Stimulated activated CD8-positive, alpha-beta memory T cell treated with anti-CD3 and anti-CD28 coated beads, Interleukin-15, amount 100 ng/mL, for 24 hours (primary cell): ENCODE measurements around the gene KCNE2.

Experiments used
- DNase-seq: peaks from one replicate; pipeline ENCODE4 v3.0.0-alpha.2; 2020; ENCODE audit warnings: low read depth

The KCNE2 gene

DNA sequence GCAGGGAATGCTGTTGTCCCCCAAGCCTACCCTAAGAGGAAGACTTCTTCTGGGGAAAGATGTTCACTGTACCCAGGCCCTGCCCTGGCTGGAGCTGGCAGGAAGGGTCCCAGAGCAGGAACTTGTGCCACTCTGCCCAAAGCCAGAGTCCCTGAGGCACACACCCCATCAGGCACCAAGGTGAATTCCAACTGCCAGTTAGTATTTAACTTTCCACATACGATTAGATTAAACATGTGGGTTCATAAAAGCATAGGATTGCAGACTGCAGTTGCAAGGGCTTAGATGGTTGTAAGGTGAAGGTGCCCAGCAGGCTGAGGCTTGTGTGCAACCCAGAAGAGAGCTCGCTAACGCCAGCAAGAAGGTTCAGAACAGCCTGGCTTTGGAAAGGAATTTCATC, at the start of gene KCNE2:
TSS of gene KCNE2 (plus strand) at position 274 of the 400 bp plus-strand sequence. CDS start 6,473 bp downstream, outside the sequence.
- no peak for DNase-seq

DNA sequence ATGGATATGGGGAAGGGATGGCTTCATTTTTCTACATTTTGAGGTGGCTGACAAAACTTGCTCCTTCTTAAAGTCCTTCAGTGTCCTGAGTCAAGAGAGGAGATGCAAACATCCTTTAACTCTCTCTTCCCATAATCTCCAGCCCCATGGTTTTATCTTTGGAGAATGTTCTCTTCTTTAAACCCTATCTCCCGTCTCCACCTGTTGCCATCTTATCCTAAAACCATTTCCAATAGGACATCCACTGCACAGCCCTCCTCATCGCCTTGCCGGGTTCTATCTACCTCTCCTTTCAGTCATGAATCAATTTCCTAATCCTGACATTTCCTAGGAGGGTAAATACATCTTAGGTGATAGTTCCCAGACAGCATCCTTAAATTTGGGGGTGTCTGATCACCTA, 44.2 kb upstream of the KCNE2 start:
- DNase-seq: no peak

- DNase-seq: no peak
Measured at GRCh38 chr21:34320011-34320410, 43.8 kb upstream of the KCNE2 start.

GRCh38 chr21:34330055-34330454, 33.8 kb upstream of the KCNE2 start:
- DNase-seq: no peak

- DNase-seq: no peak
Measured at GRCh38 chr21:34331726-34332125, 32.1 kb upstream of the KCNE2 start.

GRCh38 chr21:34332347-34332746, 31.5 kb upstream of the KCNE2 start:
- DNase-seq: no peak

GRCh38 chr21:34333121-34333739, 30.6 kb upstream of the KCNE2 start:
- DNase-seq: no peak

- no peak for DNase-seq
Measured at GRCh38 chr21:34335316-34335715, 28.5 kb upstream of the KCNE2 start.

DNA sequence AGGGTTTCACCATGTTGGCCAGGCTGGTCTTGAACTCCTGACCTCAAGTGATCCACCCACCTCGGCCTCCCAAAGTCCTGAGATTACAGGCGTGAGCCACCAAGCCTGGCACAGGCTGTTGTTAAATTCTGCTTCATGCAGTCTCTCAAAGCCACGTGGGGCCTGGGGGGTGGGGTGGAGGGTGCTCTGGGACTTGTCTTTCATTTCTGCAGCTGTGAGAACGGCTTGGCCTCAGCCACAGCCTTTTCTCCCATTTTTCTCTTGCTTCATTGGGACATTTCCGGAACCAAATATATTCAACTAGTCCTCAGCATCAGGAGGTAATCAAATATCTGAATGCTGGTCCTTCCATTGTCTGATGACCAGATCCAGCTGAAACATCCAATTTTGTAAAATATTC, 27.6 kb upstream of the KCNE2 start:
- no peak for DNase-seq

GRCh38 chr21:34336756-34337391, 26.9 kb upstream of the KCNE2 start:
- DNase-seq: no peak

DNA sequence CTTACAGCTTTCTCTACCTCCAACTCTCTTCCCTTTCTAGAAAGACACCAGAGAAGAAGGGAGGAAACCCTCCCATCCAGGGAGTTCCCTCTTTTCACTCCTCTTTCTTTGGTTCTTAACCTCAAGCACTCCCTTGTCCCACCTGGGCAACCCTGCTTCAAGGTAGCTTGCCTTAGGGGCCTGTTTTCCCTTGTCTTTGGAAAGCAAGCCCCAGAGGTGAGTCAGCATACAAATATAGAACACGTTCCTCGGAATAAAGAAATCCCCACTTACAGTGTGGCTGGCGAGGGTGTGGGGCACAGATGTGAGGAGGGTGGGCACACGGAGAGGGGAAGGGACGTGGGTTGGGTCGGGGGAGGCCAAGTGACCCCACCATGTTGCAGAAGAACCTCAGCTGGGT, 26.1 kb upstream of the KCNE2 start:
- no peak for DNase-seq

- DNase-seq: no peak
Measured at GRCh38 chr21:34338226-34338625, 25.6 kb upstream of the KCNE2 start.

- DNase-seq: no peak
Measured at GRCh38 chr21:34340061-34340460, 23.7 kb upstream of the KCNE2 start.

GRCh38 chr21:34342476-34342875, 21.3 kb upstream of the KCNE2 start:
- DNase-seq: no peak

DNA sequence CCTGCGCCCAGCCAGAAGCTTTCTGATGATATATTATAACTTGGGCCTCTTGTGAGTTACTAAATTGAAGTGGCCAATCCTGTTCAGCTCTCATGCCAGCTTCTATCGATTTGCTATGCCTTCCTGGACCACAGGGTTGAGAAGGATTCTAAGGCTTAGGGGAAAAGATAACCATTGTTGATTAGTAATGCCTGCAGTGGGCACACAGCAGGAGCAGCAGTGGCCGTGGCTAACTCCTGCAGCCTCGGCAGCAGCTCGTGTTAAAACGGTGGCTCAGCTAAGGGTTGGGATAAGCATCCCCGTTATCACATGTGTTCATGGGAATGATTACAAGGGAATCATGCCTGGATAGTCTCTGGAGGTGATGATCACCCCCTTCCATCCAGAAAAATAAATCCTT, 20.5 kb upstream of the KCNE2 start:
- no peak for DNase-seq

DNA sequence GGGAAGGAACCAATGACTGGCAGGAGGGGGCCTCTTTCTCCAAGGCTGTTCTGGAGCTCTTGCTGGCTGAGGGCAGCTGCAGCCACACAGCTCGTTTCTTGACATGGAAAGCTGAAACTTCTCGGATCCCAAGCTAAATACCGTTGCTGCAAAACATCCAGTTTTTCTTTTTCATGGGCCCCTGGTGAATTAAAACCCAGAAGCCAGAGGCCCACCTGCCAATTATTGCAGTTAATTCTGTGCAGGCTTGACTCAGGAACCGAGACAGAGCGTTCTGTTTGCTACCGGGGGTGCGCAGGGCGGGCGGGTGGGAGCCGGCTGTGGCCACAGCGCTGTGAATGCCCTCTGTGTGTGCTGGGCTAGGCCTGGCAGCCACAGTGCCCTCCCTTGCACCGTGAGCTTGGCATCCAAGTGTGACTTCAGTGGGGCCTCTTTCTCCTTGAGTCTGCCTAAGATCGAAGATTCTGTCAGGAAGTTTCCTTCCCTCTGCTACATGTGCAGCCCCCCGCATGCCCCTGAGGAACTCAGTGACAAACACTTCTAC, 19.9 kb upstream of the KCNE2 start:
- no peak for DNase-seq

DNA sequence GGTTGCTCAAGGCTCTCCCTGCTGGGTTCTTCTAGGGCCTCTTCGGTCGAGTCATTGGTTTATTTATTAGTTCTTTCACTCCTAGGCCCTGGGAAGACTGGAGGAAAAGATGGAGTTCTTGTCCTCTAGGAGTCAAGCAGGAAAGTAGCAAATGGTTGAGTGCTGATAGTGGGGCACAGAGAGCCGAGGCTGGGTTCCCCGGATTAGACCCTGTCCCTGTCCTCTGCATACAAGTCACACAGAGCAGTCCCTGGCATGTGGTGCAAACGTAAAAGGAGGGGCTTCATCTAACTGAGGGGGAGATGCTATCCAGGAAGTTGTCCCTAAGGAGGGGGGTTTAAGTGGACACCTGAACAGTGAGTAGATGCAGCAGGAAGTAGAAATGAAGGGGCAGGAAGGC, 19.2 kb upstream of the KCNE2 start:
- no peak for DNase-seq

DNA sequence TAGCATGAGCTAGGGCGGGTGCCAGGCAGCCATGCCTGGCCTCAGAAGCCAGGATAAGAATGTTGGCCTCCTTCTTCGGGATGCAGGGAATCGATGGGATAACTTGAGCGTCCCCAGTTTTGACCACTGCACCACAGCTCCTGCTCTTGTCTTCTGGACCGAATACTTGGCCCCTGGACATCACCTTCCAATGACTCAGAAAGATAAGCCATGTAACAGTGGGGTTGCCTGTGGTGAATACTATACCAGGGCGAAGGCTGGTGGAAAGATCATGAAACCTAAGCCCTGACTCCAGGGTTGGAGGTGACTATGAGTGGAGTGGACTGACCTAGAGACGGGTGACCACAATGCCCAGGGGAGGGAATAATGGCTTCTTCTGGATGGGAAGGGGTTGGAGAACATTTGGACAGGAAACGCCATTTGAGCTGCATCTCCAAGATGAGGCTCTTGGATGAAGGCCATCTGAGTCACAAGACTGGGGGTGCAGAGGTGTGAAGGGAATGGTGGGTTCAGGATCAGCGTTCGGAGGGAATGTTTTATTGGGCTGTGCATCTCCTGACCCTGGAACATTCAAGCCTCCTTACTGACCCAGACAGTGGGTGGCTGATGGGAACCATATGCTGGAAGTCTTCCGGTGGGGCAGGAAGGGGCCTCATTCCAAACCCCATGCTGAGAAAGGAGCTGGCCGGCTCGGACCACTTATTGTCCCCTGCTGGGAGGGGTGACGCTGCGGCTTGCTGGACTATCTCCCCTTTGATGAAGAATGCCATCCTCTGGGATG, 18.5 kb upstream of the KCNE2 start:
- DNase-seq: no peak

DNA sequence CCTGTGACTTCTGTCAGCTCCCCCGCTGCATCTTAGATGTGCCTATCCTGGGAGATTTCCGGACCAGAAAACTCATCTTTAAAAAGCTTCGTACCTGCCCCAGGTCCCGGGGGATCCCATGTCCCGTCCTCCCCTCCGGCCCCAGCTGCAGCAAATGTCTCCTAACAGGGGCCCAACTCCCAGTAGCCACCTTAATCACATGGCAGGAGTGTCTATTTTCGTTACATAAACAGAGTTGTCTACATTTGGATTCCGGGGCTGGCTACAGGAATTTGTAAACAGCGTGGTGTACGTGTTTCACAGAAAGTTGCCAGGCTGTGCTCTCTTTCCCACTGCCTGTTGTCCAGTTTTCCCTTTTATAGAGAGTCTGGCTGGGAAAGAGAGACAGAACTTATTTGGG, 17.9 kb upstream of the KCNE2 start:
- no peak for DNase-seq

- no peak for DNase-seq
Measured at GRCh38 chr21:34348890-34349519, 14.8 kb upstream of the KCNE2 start.

DNA sequence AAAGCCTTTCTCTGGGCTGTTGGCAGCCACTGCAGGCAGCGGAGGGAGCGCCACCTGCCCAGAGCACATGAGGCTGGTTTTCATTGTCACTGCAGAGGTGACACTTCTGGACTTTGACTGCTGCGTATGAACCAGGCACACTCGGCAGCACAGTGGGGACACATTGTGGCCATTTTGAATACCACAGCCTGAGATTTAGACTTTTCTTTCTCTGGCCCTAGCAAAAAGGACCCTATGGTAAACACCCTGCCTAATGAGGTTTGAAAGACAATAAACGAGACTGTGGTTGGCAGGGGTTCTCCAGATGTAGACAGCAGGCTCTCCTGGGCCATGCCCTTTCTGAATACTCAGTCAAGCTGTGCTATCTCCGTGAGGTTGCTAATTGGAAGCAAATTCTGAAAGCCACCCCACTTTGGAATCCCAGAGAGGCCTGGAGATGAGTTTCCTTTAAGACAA, 12.0 kb upstream of the KCNE2 start:
- DNase-seq: no peak

DNA sequence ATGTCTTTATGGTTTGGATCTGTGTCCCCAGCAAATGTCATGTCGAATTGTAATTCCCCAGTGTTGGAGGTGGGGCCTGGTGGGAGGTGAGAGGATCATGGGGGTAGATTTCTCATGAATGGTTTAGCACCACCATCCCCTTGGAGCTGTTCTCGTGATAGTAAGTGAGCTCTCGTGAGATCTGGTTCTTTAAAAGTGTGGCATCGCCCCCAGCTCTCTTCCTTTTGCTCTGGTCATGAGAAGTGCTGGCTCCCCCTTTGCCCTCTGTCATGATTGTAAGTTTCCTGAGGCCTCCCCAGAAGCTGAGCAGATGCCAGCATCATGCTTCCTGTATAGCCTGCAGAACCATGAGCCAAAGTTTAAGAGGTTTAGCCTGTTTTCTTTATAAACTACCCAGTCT, 11.2 kb upstream of the KCNE2 start:
- no peak for DNase-seq

DNA sequence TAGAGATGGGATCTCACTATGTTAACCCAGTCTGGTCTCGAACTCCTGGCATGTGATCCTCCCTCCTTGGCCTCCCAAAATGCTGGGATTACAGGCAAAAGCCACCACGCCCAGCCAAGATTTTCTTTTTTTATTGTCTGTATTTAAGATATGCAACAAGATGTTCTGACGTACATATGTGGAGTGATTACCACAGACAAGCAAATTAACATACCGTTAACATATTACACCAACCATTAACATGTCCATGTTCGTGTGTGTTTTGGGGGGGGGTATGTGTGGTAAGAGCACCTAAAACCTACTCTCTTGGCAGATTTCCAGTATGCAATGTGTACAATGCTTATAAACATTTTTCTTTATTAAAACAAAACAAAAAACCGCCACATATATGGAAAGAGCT, 10.6 kb upstream of the KCNE2 start:
- no peak for DNase-seq
